Measurements from ENCODE around the gene C11orf21. TPM values are rescaled to one million over a fixed set of nuclear protein-coding genes. Genes with fewer than 3 reads are reported as not detected.

Gene C11orf21
- total and polyA plus RNA-seq, 8 donors: 1.2 to 6.9 (median 1.8) TPM

DNA sequence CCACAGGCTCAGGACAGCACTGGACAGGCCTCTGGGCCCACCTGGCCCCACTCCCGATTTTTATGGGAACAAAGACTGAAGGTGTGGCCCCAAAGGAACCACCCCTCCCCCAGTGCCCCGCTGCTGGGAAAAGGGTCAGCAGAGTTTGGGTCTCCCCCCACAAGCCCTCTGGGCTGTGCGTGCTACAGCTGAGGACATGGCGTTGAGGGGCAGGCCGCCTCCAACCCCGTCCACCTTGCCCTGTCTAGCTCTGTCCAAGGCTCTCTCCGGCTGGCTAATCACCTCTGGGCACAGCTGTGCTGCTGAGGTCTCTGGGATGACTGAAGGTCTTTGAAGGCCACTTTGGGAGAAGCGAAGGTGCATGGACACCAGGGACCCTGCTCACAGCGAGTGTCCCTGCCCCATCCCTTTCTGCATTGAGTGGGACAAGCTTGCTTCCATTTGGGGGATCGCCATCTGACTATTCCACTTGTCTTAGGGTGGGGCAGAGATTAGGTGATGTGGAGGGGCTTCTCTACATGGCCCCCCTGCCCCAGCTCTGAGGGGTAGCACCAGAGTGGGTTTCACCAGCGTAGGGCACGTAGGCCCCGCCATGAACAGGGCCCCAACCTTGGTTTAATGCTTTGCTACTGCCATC is 37.9 kb downstream of the C11orf21 start:
- ATAC-seq (no peak), DNase-seq (peak in 1 of 4 donors; percentile 36)
- Histone ChIP-seq H3K4me3 (no peak overlapping the region), H3K4me1 (peaks cover 0 to 25% of the 10 kb centered on the region in 2 donors), H3K36me3 (no peaks in the 10 kb centered on the region), H3K27me3 (peaks cover 0 to 11% of the 10 kb centered on the region in 2 donors), H3K27ac (no peak overlapping the region), H3K9me3 (no peaks in the 10 kb centered on the region)
- intact Hi-C loops (cut with DNase I): no loop called here
- TF ChIP-seq, protein P1, sequence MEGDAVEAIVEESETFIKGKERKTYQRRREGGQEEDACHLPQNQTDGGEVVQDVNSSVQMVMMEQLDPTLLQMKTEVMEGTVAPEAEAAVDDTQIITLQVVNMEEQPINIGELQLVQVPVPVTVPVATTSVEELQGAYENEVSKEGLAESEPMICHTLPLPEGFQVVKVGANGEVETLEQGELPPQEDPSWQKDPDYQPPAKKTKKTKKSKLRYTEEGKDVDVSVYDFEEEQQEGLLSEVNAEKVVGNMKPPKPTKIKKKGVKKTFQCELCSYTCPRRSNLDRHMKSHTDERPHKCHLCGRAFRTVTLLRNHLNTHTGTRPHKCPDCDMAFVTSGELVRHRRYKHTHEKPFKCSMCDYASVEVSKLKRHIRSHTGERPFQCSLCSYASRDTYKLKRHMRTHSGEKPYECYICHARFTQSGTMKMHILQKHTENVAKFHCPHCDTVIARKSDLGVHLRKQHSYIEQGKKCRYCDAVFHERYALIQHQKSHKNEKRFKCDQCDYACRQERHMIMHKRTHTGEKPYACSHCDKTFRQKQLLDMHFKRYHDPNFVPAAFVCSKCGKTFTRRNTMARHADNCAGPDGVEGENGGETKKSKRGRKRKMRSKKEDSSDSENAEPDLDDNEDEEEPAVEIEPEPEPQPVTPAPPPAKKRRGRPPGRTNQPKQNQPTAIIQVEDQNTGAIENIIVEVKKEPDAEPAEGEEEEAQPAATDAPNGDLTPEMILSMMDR (IDR thresholded peaks at IDR 0.05): no peak

DNA sequence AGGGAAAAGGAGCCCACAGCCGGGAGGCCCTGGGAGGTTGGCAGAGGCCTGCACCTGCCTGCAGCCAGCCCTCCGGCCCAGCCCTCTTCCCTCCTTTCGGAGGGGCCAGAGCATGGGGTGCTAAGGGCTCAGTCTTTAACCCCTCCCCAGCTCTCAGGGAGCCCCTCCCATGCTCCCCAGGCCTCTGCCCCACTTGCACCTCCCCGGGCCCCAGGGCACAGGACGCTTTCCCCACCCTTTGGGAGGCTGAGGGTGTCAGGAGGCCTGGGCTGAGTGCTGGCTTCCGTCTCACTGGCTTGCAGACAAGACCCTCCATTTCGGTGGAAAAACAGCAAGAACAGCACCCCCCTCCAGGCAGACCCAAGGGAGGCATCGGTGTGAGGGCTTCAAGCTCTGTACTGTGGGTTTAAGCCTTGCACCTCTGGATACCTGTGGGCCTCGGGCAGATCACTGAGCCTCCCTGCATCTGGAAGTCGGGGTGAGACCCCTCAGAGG is 38.6 kb downstream of the C11orf21 start:
- Histone ChIP-seq H3K36me3 (no peaks in the 10 kb centered on the region), H3K9me3 (no peaks in the 10 kb centered on the region), H3K4me3 (no peak overlapping the region), H3K27ac (no peak overlapping the region), H3K27me3 (peaks cover 0 to 4% of the 10 kb centered on the region in 2 donors), H3K4me1 (peaks cover 0 to 19% of the 10 kb centered on the region in 2 donors)
- DNase-seq: no peak
- TF ChIP-seq, protein P1 (IDR thresholded peaks at IDR 0.05): no peak
- intact Hi-C loops (cut with DNase I): no loop called here
- ATAC-seq: no peak

DNA sequence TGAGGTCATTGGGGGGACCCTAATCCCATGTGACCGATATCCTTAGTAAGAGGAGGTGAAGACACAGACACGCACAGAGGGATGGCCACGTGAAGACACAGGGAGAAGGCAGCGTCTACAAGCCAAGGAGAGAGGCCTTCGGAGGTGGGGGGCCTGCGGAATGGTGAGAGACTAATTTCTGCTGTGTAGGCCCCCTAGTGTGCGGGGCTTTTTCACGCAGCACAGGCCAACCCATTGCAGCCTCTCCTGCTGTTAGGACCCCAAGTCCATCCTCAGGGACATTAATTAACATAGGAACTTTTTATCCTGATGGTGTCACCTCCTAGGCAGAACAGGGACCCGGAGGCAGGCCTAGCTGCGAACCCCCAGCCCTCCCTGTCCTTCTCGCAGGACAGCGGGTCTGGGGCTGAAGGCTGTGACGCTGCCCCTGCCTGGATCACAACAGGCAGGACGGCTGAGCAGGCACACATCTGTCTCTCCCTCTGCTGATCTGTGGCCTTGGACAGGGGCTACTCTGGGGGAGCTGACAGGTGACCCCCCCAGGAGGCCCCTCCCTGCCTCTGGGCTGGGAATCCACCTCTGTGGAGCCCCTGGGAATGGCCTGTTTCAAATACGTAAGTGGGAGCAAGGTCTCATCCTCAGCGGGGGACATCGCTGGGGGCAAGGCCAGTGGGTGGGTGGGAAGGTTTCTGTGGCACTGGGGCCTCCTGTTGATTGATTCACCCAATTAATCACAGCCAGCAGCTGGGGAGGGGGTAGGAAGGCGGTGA is 39.2 kb downstream of the C11orf21 start:
- H3K9me3 ChIP-seq: no peaks in the 10 kb centered on the region
- H3K36me3 ChIP-seq: no peaks in the 10 kb centered on the region
- no peaks in the 10 kb centered on the region for H3K27me3 ChIP-seq
- DNase-seq: no peak
- TF ChIP-seq, protein P1 (IDR thresholded peaks at IDR 0.05): no peak
- intact Hi-C loops (cut with DNase I): no loop called here
- no peak overlapping the region for H3K27ac ChIP-seq
- H3K4me3 ChIP-seq: no peak overlapping the region
- H3K4me1 ChIP-seq: peaks cover 0 to 18% of the 10 kb centered on the region in 2 donors
- no peak for ATAC-seq

DNA sequence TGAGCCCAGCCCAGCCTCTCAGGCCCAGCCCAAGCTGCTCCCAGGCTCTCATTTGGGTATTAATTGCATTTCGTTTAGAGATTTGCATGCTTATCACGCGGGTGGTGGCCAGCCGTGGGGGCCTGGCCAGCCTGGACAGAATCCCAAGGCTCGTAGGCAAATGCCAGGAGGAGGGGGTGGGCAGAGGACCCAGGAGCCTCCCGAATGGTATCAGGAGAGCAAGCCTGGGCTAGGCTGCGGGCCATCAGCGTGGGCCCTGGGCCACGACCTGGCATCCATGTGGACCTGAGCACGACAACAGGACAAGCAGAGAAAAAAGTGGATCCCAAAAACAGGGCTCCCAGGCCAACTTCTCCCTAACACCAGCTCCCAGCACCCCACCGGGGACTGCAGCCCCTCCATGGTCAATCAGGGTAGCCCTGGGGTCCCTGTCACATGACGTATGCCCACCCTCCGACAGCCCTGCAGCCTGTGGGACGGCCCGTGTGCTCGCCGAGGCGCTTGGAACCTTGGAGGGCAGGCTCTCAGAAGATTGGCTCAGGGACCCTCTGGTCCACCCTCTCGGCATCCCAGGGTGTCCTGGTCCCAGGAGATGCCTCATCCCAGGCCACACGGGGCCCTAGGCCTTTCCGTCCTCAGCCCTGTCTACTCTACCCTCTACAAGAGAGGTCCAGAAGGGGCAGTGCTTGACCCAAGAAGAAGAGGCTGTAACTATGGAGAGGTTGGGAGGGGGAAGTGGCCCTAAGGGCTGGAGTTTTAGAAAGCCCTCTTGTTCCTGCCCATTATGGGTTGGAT is 40.1 kb downstream of the C11orf21 start:
- no peaks in the 10 kb centered on the region for H3K27me3 ChIP-seq
- DNase-seq: peak in 1 of 4 donors; percentile 55
- H3K4me1 ChIP-seq: peaks cover 0 to 18% of the 10 kb centered on the region in 2 donors
- no peak overlapping the region for H3K27ac ChIP-seq
- no peak for ATAC-seq
- no peaks in the 10 kb centered on the region for H3K36me3 ChIP-seq
- H3K9me3 ChIP-seq: no peaks in the 10 kb centered on the region
- H3K4me3 ChIP-seq: no peak overlapping the region
- TF ChIP-seq, protein P1 (IDR thresholded peaks at IDR 0.05): no peak
- intact Hi-C loops (cut with DNase I): no loop called here
